ENCODE results near the gene ZNF322. TPM values are rescaled to one million over a fixed set of nuclear protein-coding genes. Genes with fewer than 3 reads are reported as not detected.

The ZNF322 gene
- total RNA-seq, 2 donors from 2014 or later, result 11.5 to 13.5 TPM

DNA sequence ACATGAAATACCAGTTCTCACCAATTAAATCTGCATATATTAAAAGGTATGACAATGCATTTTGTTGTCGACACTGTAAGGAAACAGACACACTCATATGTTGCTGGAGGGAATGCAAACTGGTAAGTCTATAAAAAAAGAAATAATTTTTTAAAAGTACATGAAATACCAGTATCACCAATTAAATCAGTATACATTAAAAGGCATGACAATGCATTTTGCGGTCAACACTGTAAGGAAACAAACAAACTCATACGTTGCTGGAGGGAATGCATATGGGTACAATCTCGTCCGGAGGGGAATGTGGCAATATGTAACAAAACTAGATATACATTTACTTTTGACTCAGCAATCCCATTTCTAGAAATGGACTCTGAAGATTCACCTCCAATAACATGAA is 6.5 kb downstream of the ZNF322 start:
- Mint-ChIP-seq H3K4me3 (no peak overlapping the region), H3K4me1 (ENCODE audit: low read depth) (peaks cover 6% of the 10 kb centered on the region), H3K36me3 (ENCODE audit: insufficient read depth in 2 of 2) (peaks cover 8 to 38% of the 10 kb centered on the region in 2 donors), H3K27me3 (ENCODE audit: low read depth) (no peaks in the 10 kb centered on the region), H3K9me3 (peaks cover 6 to 7% of the 10 kb centered on the region in 2 donors), H3K27ac (no peak overlapping the region)
- ATAC-seq (replicated peaks in 1 of 2) (no peak), DNase-seq (no peak)

DNA sequence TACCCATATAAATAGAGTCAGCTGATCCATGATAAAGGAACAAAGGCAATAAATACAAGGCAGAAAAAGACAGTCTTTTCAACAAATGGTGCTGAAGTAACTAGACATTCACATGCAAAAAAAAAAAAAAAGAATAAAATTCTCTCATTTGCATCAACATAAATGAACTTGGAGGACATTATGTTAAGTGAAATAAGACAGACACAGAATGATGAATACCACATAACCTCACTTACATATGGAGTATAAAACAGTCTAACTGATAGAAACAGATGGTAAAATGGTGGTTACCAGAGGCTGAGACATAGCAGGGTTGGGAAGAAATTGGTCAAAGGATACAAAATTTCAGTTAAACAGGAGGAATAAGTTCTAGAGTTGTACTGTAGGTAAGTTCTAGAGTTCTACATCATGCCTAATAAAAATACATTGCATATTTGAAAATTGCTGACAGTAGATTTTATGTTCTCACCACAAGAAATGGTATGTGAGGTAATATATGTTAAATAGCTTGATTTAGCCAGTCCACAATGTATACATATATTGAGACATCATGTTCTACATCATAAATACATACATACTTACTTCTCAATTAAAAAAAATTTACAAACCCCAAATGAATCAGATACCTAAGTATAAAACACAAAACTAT is 8.3 kb downstream of the ZNF322 start:
- peaks cover 6 to 8% of the 10 kb centered on the region in 2 donors for H3K9me3 Mint-ChIP-seq
- H3K36me3 Mint-ChIP-seq (ENCODE audit: insufficient read depth in 2 of 2), result peaks cover 8 to 36% of the 10 kb centered on the region in 2 donors
- peaks cover 6% of the 10 kb centered on the region for H3K4me1 Mint-ChIP-seq (ENCODE audit: low read depth)
- no peak for DNase-seq
- no peak for ATAC-seq (replicated peaks in 1 of 2)
- no peak overlapping the region for H3K27ac Mint-ChIP-seq
- no peak overlapping the region for H3K4me3 Mint-ChIP-seq
- no peaks in the 10 kb centered on the region for H3K27me3 Mint-ChIP-seq (ENCODE audit: low read depth)

DNA sequence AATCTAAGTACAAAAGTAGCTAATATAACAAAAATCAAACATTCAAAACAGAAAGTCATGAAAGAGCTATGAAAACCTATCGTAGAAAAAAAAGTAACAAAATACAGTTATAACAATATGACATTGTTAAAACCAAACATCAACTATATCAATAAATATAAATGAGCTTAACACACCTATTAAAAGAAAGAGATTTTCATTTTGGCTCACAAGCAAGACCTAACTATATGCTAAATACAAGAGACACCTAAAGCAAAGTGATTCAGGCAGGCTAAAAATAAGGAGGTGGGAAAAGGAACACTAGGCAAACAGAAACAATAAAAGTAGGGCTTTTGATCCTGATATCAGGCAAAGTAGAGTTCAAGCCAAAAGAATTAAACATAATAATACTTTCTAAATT is 13.5 kb downstream of the ZNF322 start:
- ATAC-seq (replicated peaks in 1 of 2) (no peak), DNase-seq (no peak)
- no peak overlapping the region for H3K4me3 Mint-ChIP-seq
- H3K27ac Mint-ChIP-seq, result no peak overlapping the region
- peaks cover 33 to 59% of the 10 kb centered on the region in 2 donors for H3K36me3 Mint-ChIP-seq (ENCODE audit: insufficient read depth in 2 of 2)
- peaks cover 4% of the 10 kb centered on the region for H3K4me1 Mint-ChIP-seq (ENCODE audit: low read depth)
- no peaks in the 10 kb centered on the region for H3K27me3 Mint-ChIP-seq (ENCODE audit: low read depth)
- H3K9me3 Mint-ChIP-seq, result peaks cover 17 to 20% of the 10 kb centered on the region in 2 donors

DNA sequence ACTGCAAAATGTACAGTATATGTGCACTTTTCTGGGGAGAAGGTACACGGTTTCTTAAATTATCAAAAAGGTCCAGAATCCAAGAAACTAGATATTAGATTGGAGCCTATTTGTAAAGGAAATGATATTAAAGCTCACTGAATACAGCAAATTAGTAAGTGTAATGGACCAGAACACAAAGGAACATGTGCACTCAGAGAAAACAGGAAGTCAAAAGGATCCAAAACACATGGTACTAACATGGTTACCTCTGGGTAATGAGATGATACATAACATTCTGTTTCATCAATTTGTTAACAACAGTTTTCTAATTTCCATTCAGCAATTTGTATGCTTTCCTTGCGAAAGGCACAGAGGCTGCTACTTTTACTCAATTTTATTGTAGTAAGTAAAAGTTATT is 18.7 kb downstream of the ZNF322 start:
- ATAC-seq (replicated peaks in 1 of 2), result no peak
- Mint-ChIP-seq H3K4me3 (no peak overlapping the region), H3K36me3 (ENCODE audit: insufficient read depth in 2 of 2) (peaks cover 43 to 62% of the 10 kb centered on the region in 2 donors), H3K4me1 (ENCODE audit: low read depth) (no peaks in the 10 kb centered on the region), H3K27me3 (ENCODE audit: low read depth) (no peaks in the 10 kb centered on the region), H3K9me3 (peaks cover 23% of the 10 kb centered on the region in 2 donors), H3K27ac (no peak overlapping the region)
- no peak for DNase-seq

DNA sequence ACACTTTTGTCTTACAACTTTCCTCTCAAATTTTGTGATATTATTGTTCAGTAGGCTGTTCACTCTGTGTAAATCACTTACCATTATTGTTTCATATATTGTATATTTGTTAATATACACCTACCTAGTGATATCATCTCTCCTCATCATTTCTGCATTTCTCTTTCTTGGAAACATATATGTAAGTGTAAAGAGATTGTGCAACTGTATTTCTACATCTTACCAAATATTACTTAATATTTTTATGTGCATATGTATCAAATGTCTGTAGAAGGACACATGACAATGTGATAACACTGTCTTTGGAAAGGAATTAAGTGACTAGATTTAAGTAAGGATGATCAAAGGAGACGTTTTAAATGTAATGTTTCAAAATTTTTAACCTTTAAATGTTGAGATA is 30.2 kb downstream of the ZNF322 start:
- H3K4me3 Mint-ChIP-seq, result no peak overlapping the region
- ATAC-seq (replicated peaks in 1 of 2) (no peak), DNase-seq (no peak)
- peaks cover 0 to 5% of the 10 kb centered on the region in 2 donors for H3K36me3 Mint-ChIP-seq (ENCODE audit: insufficient read depth in 2 of 2)
- no peaks in the 10 kb centered on the region for H3K27me3 Mint-ChIP-seq (ENCODE audit: low read depth)
- H3K27ac Mint-ChIP-seq, result no peak overlapping the region
- no peaks in the 10 kb centered on the region for H3K4me1 Mint-ChIP-seq (ENCODE audit: low read depth)
- peaks cover 0 to 1% of the 10 kb centered on the region in 2 donors for H3K9me3 Mint-ChIP-seq

DNA sequence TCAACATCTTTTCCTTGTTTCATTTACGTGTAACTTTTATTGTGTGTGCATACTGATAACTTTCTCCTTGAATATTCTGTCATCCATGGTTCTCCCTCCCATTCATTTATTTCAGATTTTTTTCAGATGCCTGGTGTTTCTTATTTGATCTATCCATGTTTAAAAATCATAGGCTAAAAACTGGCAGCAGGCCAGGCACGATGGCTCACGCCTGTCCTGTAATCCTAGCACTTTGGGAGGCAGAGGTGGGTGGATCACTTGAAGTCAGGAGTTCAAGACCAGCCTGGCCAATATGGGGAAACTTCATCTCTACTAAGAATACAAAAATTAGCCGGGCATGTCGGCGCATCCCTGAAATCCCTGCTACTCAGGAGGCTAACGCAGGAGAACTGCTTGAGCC is 31.7 kb downstream of the ZNF322 start:
- Mint-ChIP-seq H3K4me3 (no peak overlapping the region), H3K27me3 (ENCODE audit: low read depth) (peaks cover 4% of the 10 kb centered on the region), H3K4me1 (ENCODE audit: low read depth) (no peaks in the 10 kb centered on the region), H3K27ac (no peak overlapping the region), H3K36me3 (ENCODE audit: insufficient read depth in 2 of 2) (peaks cover 0 to 2% of the 10 kb centered on the region in 2 donors), H3K9me3 (no peaks in the 10 kb centered on the region)
- DNase-seq, result no peak
- ATAC-seq (replicated peaks in 1 of 2), result no peak

DNA sequence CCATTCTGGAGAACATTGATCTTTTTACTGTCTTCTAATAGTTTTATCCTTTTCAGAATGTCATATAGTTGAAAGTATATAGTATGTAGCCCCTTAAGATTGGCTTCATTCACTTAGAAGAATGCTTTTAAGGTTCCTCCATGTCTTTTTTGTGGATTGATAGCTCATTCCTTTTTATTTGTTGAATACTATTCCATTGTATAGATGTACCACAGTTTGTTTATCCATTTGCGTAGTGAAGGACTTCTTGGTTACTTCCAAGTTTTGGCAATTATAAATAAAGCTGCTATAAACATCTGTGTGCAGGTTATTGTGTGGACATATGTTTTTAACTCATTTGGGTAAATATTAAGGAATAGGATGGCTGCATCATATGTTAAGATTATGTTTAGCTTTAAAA is 35.0 kb downstream of the ZNF322 start:
- no peak overlapping the region for H3K27ac Mint-ChIP-seq
- H3K4me1 Mint-ChIP-seq (ENCODE audit: low read depth), result no peaks in the 10 kb centered on the region
- H3K27me3 Mint-ChIP-seq (ENCODE audit: low read depth), result peaks cover 7% of the 10 kb centered on the region
- H3K9me3 Mint-ChIP-seq, result no peaks in the 10 kb centered on the region
- H3K4me3 Mint-ChIP-seq, result no peak overlapping the region
- DNase-seq (no peak), ATAC-seq (replicated peaks in 1 of 2) (no peak)
- peaks cover 0 to 2% of the 10 kb centered on the region in 2 donors for H3K36me3 Mint-ChIP-seq (ENCODE audit: insufficient read depth in 2 of 2)

DNA sequence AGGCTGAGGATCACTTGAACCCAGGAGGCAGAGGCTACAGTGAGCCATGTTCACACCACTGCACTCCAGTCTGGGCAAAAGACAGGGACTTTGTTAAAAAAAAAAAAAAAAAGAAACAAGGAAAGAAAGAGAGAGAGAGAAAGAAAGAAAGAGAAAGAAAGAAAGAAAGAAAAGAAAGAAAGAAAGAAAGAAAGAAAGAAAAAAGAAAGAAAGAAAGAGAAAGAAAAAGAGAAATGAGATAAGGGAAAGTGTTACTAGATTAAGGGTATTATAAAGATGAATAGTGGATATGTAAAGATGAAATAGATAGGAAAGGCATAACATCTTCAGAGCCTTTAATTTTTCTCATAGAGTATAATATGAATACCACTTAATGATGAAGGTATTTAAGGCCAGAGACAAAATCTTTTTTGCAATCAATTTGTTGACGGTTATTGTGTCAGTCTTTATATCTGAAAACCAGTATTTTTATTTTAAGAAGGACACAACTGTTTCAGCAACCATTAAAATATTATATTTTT is 36.1 kb downstream of the ZNF322 start:
- H3K27me3 Mint-ChIP-seq (ENCODE audit: low read depth), result peaks cover 7% of the 10 kb centered on the region
- ATAC-seq (replicated peaks in 1 of 2) (no peak), DNase-seq (no peak)
- H3K36me3 Mint-ChIP-seq (ENCODE audit: insufficient read depth in 2 of 2), result peaks cover 0 to 2% of the 10 kb centered on the region in 2 donors
- H3K4me1 Mint-ChIP-seq (ENCODE audit: low read depth), result no peaks in the 10 kb centered on the region
- H3K4me3 Mint-ChIP-seq, result no peak overlapping the region
- H3K9me3 Mint-ChIP-seq, result no peaks in the 10 kb centered on the region
- H3K27ac Mint-ChIP-seq, result no peak overlapping the region

DNA sequence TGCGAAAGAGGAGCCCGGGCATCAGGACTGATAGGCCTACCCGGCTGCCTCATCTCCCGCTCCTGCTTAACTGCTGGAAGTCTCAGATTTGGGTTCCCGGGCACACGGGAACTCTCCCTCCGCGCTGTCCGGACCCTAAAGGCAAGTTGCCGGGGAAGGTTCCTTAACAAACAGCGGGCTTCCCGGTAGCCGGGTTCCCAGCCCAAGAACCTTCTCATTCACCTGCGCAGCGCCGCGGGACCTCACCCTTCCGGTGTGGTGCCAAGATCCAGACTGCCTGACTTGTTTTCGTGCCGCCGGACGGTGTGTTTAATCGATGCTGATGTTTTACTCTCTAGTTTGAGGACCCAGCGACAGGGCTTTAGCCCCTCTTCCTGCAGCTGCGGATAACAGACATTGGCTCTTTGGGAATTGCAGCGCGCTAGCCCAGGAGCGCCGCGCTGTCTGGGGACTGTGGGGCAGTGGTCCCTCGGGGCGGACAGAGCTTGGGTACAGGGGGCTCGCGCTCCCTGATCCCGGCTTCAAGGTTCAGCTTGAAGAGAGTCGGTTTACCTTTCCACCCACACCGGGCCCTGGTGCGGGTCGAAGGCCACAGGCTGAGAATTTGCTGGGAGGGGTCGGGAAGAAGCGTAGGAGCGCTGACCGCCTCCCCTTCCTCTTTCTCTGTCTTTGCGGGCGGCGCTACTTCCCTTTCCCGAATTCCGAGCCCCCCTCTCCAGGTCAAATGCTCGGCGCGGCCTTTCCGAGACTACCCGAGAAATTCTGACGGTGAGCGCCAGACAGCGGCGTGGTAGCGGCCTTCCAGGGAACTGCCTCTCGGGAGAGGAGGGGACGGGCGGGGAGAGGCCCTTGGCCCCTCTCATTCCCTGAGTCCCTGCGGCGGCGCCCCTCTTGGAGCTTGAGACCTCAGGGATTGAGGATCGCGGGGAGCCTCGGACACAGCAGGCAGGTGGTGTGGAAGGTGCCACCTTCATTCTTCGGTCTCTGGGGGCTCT is 45.6 kb downstream of the ZNF322 start:
- no peak for DNase-seq
- H3K9me3 Mint-ChIP-seq, result no peaks in the 10 kb centered on the region
- ATAC-seq (replicated peaks in 1 of 2), result peak; percentile 44 to 58
- peak overlapping the region; percentile 72 to 84 for H3K4me3 Mint-ChIP-seq
- peaks cover 49% of the 10 kb centered on the region for H3K27me3 Mint-ChIP-seq (ENCODE audit: low read depth)
- peaks cover 18% of the 10 kb centered on the region for H3K4me1 Mint-ChIP-seq (ENCODE audit: low read depth)
- peaks cover 0 to 2% of the 10 kb centered on the region in 2 donors for H3K36me3 Mint-ChIP-seq (ENCODE audit: insufficient read depth in 2 of 2)
- H3K27ac Mint-ChIP-seq, result no peak overlapping the region

DNA sequence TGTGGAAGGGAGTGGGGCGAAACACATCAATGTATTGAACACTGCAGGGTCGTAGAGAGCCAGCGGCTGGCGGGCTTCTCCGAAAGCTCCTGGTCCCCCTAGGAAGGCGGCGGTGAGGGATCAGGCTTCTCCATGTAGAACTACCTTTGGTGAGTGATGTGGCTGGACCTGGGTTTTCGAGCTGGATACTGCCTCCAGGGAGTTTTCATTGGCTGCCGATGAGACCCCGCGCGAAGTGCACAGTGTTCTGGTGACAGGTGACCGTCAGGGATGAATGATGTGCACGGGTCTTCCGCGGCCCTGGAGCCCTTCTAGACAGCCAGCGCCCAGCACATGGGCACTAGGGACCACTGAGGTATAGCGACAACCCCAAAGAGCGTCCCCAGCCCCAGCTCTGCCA is 46.3 kb downstream of the ZNF322 start:
- ATAC-seq (replicated peaks in 1 of 2), result no peak
- Mint-ChIP-seq H3K27ac (no peak overlapping the region), H3K9me3 (no peaks in the 10 kb centered on the region), H3K27me3 (ENCODE audit: low read depth) (peaks cover 49% of the 10 kb centered on the region), H3K4me1 (ENCODE audit: low read depth) (peaks cover 19% of the 10 kb centered on the region), H3K36me3 (ENCODE audit: insufficient read depth in 2 of 2) (peaks cover 0 to 2% of the 10 kb centered on the region in 2 donors), H3K4me3 (peak overlapping the region; percentile 72 to 84)
- no peak for DNase-seq

DNA sequence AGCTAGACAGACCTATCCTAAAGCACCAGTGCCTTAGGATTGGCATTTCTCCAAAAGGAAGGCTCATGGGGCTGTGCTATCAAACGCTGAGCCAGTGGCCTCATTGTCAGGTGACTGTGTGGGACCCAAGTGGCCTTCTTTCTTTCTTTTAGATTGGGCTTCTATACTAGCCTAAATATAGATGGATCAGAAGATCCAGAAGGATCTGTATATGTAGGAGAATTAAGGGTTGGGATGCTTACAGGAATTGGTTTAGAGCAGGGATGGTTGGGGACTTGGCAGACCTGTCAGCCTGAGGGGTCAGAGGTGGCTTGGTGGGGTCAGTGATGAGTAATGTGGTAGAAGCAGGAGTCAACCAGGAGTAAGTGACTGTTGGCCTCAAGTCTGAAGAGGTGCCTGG is 47.9 kb downstream of the ZNF322 start:
- ATAC-seq (replicated peaks in 1 of 2) (no peak), DNase-seq (no peak)
- H3K36me3 Mint-ChIP-seq (ENCODE audit: insufficient read depth in 2 of 2), result peaks cover 0 to 2% of the 10 kb centered on the region in 2 donors
- no peaks in the 10 kb centered on the region for H3K9me3 Mint-ChIP-seq
- peaks cover 27% of the 10 kb centered on the region for H3K4me1 Mint-ChIP-seq (ENCODE audit: low read depth)
- no peak overlapping the region for H3K4me3 Mint-ChIP-seq
- no peak overlapping the region for H3K27ac Mint-ChIP-seq
- H3K27me3 Mint-ChIP-seq (ENCODE audit: low read depth), result peaks cover 49% of the 10 kb centered on the region

DNA sequence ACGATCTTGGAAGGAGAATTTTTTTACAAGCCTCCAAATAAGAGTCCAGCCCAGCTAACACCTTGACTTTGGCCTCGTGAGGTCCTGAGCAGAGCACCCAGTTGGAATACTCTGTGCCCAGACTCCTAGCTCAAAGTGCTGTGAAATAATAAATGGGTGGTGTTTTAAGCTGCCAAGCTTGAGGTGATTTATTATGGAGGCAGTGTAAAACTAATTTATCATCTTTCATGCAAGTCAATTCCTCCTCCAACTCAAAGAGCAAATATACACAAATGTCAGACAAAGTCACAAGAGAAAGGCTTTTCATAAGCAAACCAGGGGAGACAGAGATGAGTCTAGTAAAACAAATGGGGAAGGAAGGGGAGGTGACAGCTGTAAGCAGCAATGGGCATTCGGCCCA is 50.1 kb downstream of the ZNF322 start:
- H3K27ac Mint-ChIP-seq, result no peak overlapping the region
- no peaks in the 10 kb centered on the region for H3K9me3 Mint-ChIP-seq
- no peak for DNase-seq
- H3K4me3 Mint-ChIP-seq, result no peak overlapping the region
- H3K4me1 Mint-ChIP-seq (ENCODE audit: low read depth), result peaks cover 22% of the 10 kb centered on the region
- peaks cover 28% of the 10 kb centered on the region for H3K27me3 Mint-ChIP-seq (ENCODE audit: low read depth)
- no peaks in the 10 kb centered on the region for H3K36me3 Mint-ChIP-seq (ENCODE audit: insufficient read depth in 2 of 2)
- ATAC-seq (replicated peaks in 1 of 2), result no peak

Measured in activated T-cell treated with anti-CD3 and anti-CD28 coated beads, Interleukin-2, amount 50 U/mL, for 72 hours (primary cell).